Measurements from ENCODE around the gene SLC25A29. TPM values are rescaled to one million over a fixed set of nuclear protein-coding genes. Genes with fewer than 3 reads are reported as not detected.
"Not testable (repeated sequence)": the region's sequence is repeated elsewhere in the genome, so short reads cannot be mapped to it uniquely, and the experiment has no call there.

Gene SLC25A29
- total RNA-seq, 3 donors from 2014 or later = 40.2 to 119 (median 110) TPM

- Histone ChIP-seq H3K4me3 (no peak overlapping the region), H3K9me3 (no peaks in the 10 kb centered on the region), H3K4me1 (no peaks in the 10 kb centered on the region), H3K27ac (no peak overlapping the region), H3K27me3 (no peaks in the 10 kb centered on the region), H3K36me3 (no peaks in the 10 kb centered on the region)
- no peak for TF ChIP-seq CTCF (IDR thresholded peaks at IDR 0.05)
- TF ChIP-seq POLR2A (IDR thresholded peaks at IDR 0.05) = no peak
- no peak for TF ChIP-seq POLR2AphosphoS5 (IDR thresholded peaks at IDR 0.05)
- no peak for DNase-seq (ENCODE audit: low spot score in 2 of 2)
- intact Hi-C loops (cut with DNase I; ENCODE audit: low total_unique reads) = no loop called here
These were observed 8.5 kb upstream of the SLC25A29 start for GRCh38 chr14:100314724-100315123.

DNA sequence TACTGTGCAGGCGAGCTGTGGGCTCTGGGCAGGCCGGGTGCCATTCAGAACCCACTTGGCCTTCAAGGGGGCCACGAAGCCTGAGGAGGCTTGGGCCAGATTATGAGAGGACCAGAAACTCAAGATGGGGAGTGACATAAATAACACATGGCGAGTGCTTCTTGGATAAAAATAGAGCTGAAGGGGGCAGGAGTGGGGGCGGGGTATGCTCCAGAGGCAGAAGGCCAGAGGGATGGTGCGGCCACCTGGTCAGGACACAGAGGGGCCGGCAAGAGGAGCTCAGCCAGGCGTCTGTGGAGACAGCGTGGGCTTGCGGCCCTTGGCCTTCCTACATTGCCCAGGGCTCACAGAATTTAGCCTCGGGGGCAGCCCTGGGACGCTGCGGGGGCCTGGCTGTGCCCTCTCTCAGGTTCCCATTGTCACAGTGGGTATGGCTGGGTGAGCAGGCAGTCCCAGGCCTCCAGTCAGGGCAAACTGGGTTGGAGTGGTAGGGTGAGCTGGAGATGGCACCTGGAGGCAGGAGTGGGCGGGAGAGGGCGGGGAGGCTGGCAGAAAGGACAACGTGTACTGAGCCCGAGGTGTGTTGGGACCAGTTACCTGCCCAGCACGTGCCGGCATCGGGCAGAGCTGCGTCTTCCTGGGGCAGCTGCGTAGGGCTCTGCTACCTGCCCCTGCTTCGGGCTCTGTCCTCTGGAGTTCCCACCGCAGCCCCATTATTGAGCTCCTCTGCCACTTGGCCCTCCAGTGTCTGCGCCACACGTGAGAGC is 7.4 kb upstream of the SLC25A29 start:
- Histone ChIP-seq H3K9me3 (no peaks in the 10 kb centered on the region), H3K27me3 (no peaks in the 10 kb centered on the region), H3K36me3 (no peaks in the 10 kb centered on the region), H3K4me1 (no peaks in the 10 kb centered on the region), H3K27ac (no peak overlapping the region), H3K4me3 (no peak overlapping the region)
- DNase-seq (ENCODE audit: low spot score in 2 of 2) = no peak
- intact Hi-C loops (cut with DNase I; ENCODE audit: low total_unique reads) = no loop called here
- no peak for TF ChIP-seq POLR2A (IDR thresholded peaks at IDR 0.05)
- TF ChIP-seq POLR2AphosphoS5 (IDR thresholded peaks at IDR 0.05) = no peak
- no peak for TF ChIP-seq CTCF (IDR thresholded peaks at IDR 0.05)

GRCh38 chr14:100312877-100313400 is 6.7 kb upstream of the SLC25A29 start:
- no peak for DNase-seq (ENCODE audit: low spot score in 2 of 2)
- peaks cover 0 to under 1% of the 10 kb centered on the region in 2 donors for H3K4me1 ChIP-seq
- no peaks in the 10 kb centered on the region for H3K27me3 ChIP-seq
- TF ChIP-seq POLR2AphosphoS5 (IDR thresholded peaks at IDR 0.05) = no peak
- TF ChIP-seq POLR2A (IDR thresholded peaks at IDR 0.05) = no peak
- TF ChIP-seq CTCF (IDR thresholded peaks at IDR 0.05) = no peak
- no peaks in the 10 kb centered on the region for H3K9me3 ChIP-seq
- no peak overlapping the region for H3K4me3 ChIP-seq
- intact Hi-C loops (cut with DNase I; ENCODE audit: low total_unique reads) = no loop called here
- H3K36me3 ChIP-seq = no peaks in the 10 kb centered on the region
- H3K27ac ChIP-seq = no peak overlapping the region

GRCh38 chr14:100312110-100312876 is 6.0 kb upstream of the SLC25A29 start:
- intact Hi-C loops (cut with DNase I; ENCODE audit: low total_unique reads); H3K36me3 ChIP-seq; H3K27ac ChIP-seq; H3K4me1 ChIP-seq; DNase-seq (ENCODE audit: low spot score in 2 of 2); H3K4me3 ChIP-seq; H3K9me3 ChIP-seq; H3K27me3 ChIP-seq: not testable (repeated sequence)

GRCh38 chr14:100309028-100309737 is 2.9 kb upstream of the SLC25A29 start:
- H3K4me3 ChIP-seq = no peak overlapping the region
- no peak overlapping the region for H3K27ac ChIP-seq
- H3K4me1 ChIP-seq = peaks cover 0 to 15% of the 10 kb centered on the region in 2 donors
- no peaks in the 10 kb centered on the region for H3K27me3 ChIP-seq
- no peak for DNase-seq (ENCODE audit: low spot score in 2 of 2)
- H3K36me3 ChIP-seq = no peaks in the 10 kb centered on the region
- TF ChIP-seq POLR2A (IDR thresholded peaks at IDR 0.05) = no peak
- TF ChIP-seq POLR2AphosphoS5 (IDR thresholded peaks at IDR 0.05) = no peak
- no peak for TF ChIP-seq CTCF (IDR thresholded peaks at IDR 0.05)
- intact Hi-C loops (cut with DNase I; ENCODE audit: low total_unique reads) = loop anchor here (10.0 kb wide), 1 partner anchor 66 kb away; the partner anchor contains the start of gene WDR25
- H3K9me3 ChIP-seq = no peaks in the 10 kb centered on the region

- intact Hi-C loops (cut with DNase I; ENCODE audit: low total_unique reads) = loop anchor here (10.0 kb wide), 1 partner anchor 66 kb away; the partner anchor contains the start of gene WDR25
- not testable (repeated sequence) for H3K36me3 ChIP-seq; DNase-seq (ENCODE audit: low spot score in 2 of 2); H3K4me3 ChIP-seq; H3K9me3 ChIP-seq; H3K27me3 ChIP-seq; H3K27ac ChIP-seq
- peaks cover 0 to 23% of the 10 kb centered on the region in 2 donors for H3K4me1 ChIP-seq
These were observed 2.2 kb upstream of the SLC25A29 start for GRCh38 chr14:100308427-100308792.

Measured in breast epithelium (tissue), 4 donors.